ENCODE results near the gene PKIB. TPM values are rescaled to one million over a fixed set of nuclear protein-coding genes. Genes with fewer than 3 reads are reported as not detected.

PKIB gene
- total and polyA plus RNA-seq, 4 donors: 1.4 to 14.4 (median 2.1) TPM

- 46 to 48% methylated on average over 1 of the region's 1 CpG for WGBS, 2 donors
- Histone ChIP-seq H3K27ac (ENCODE audit: low read depth in 1 of 2, low read length in 2 of 2) (no peak overlapping the region), H3K9me3 (ENCODE audit: control insufficient read depth, low read length) (no peaks in the 10 kb centered on the region), H3K36me3 (ENCODE audit: control insufficient read depth in 1 of 2, insufficient read depth in 2 of 2, low read length in 1 of 2) (no peaks in the 10 kb centered on the region), H3K27me3 (ENCODE audit: control insufficient read depth in 1 of 2, insufficient read depth in 2 of 2, low read length in 1 of 2) (no peaks in the 10 kb centered on the region), H3K4me1 (ENCODE audit: control insufficient read depth in 1 of 2, insufficient read depth in 2 of 2, low read length in 2 of 2) (no peaks in the 10 kb centered on the region), H3K4me3 (ENCODE audit: low read length in 2 of 2) (no peak overlapping the region)
- intact Hi-C loops (cut with DNase I): no loop called here
- DNase-seq (no peak), ATAC-seq (ENCODE audit: low FRiP score) (no peak)
These were observed 4.1 kb downstream of the PKIB start for GRCh38 chr6:122614303-122614702.

GRCh38 chr6:122615409-122615808 lies 5.2 kb downstream of the PKIB start:
- H3K36me3 ChIP-seq (ENCODE audit: control insufficient read depth in 1 of 2, insufficient read depth in 2 of 2, low read length in 1 of 2): no peaks in the 10 kb centered on the region
- H3K4me1 ChIP-seq (ENCODE audit: control insufficient read depth in 1 of 2, insufficient read depth in 2 of 2, low read length in 2 of 2): no peaks in the 10 kb centered on the region
- H3K27me3 ChIP-seq (ENCODE audit: control insufficient read depth in 1 of 2, insufficient read depth in 2 of 2, low read length in 1 of 2): no peaks in the 10 kb centered on the region
- DNase-seq: no peak
- H3K9me3 ChIP-seq (ENCODE audit: control insufficient read depth, low read length): no peaks in the 10 kb centered on the region
- intact Hi-C loops (cut with DNase I): no loop called here
- WGBS, 2 donors: 76 to 82% methylated on average over 2 of the region's 2 CpGs
- no peak for ATAC-seq (ENCODE audit: low FRiP score)
- no peak overlapping the region for H3K27ac ChIP-seq (ENCODE audit: low read depth in 1 of 2, low read length in 2 of 2)
- H3K4me3 ChIP-seq (ENCODE audit: low read length in 2 of 2): no peak overlapping the region

GRCh38 chr6:122616877-122617276 lies 6.7 kb downstream of the PKIB start:
- Histone ChIP-seq H3K9me3 (ENCODE audit: control insufficient read depth, low read length) (no peaks in the 10 kb centered on the region), H3K27ac (ENCODE audit: low read depth in 1 of 2, low read length in 2 of 2) (no peak overlapping the region), H3K36me3 (ENCODE audit: control insufficient read depth in 1 of 2, insufficient read depth in 2 of 2, low read length in 1 of 2) (no peaks in the 10 kb centered on the region), H3K4me3 (ENCODE audit: low read length in 2 of 2) (no peak overlapping the region), H3K4me1 (ENCODE audit: control insufficient read depth in 1 of 2, insufficient read depth in 2 of 2, low read length in 2 of 2) (no peaks in the 10 kb centered on the region), H3K27me3 (ENCODE audit: control insufficient read depth in 1 of 2, insufficient read depth in 2 of 2, low read length in 1 of 2) (no peaks in the 10 kb centered on the region)
- DNase-seq: no peak
- 62 to 69% methylated on average over 3 of the region's 3 CpGs for WGBS, 2 donors
- intact Hi-C loops (cut with DNase I): no loop called here
- ATAC-seq (ENCODE audit: low FRiP score): no peak

- ATAC-seq (ENCODE audit: low FRiP score) (no peak), DNase-seq (no peak)
- no peak overlapping the region for H3K27ac ChIP-seq (ENCODE audit: low read depth in 1 of 2, low read length in 2 of 2)
- H3K36me3 ChIP-seq (ENCODE audit: control insufficient read depth in 1 of 2, insufficient read depth in 2 of 2, low read length in 1 of 2): no peaks in the 10 kb centered on the region
- WGBS, 2 donors: 64 to 65% methylated on average over 2 of the region's 2 CpGs
- no peak overlapping the region for H3K4me3 ChIP-seq (ENCODE audit: low read length in 2 of 2)
- H3K9me3 ChIP-seq (ENCODE audit: control insufficient read depth, low read length): no peaks in the 10 kb centered on the region
- no peaks in the 10 kb centered on the region for H3K4me1 ChIP-seq (ENCODE audit: control insufficient read depth in 1 of 2, insufficient read depth in 2 of 2, low read length in 2 of 2)
- no peaks in the 10 kb centered on the region for H3K27me3 ChIP-seq (ENCODE audit: control insufficient read depth in 1 of 2, insufficient read depth in 2 of 2, low read length in 1 of 2)
- intact Hi-C loops (cut with DNase I): no loop called here
These were observed 9.1 kb downstream of the PKIB start for GRCh38 chr6:122619309-122619708.

GRCh38 chr6:122620428-122620827 lies 10.2 kb downstream of the PKIB start:
- Histone ChIP-seq H3K4me1 (ENCODE audit: control insufficient read depth in 1 of 2, insufficient read depth in 2 of 2, low read length in 2 of 2) (no peaks in the 10 kb centered on the region), H3K9me3 (ENCODE audit: control insufficient read depth, low read length) (no peaks in the 10 kb centered on the region), H3K4me3 (ENCODE audit: low read length in 2 of 2) (no peak overlapping the region), H3K27ac (ENCODE audit: low read depth in 1 of 2, low read length in 2 of 2) (no peak overlapping the region), H3K27me3 (ENCODE audit: control insufficient read depth in 1 of 2, insufficient read depth in 2 of 2, low read length in 1 of 2) (no peaks in the 10 kb centered on the region), H3K36me3 (ENCODE audit: control insufficient read depth in 1 of 2, insufficient read depth in 2 of 2, low read length in 1 of 2) (no peaks in the 10 kb centered on the region)
- 76 to 86% methylated on average over 3 of the region's 3 CpGs for WGBS, 2 donors
- DNase-seq (no peak), ATAC-seq (ENCODE audit: low FRiP score) (no peak)
- intact Hi-C loops (cut with DNase I): no loop called here

- no peak for DNase-seq
- Histone ChIP-seq H3K27ac (ENCODE audit: low read depth in 1 of 2, low read length in 2 of 2) (no peak overlapping the region), H3K36me3 (ENCODE audit: control insufficient read depth in 1 of 2, insufficient read depth in 2 of 2, low read length in 1 of 2) (no peaks in the 10 kb centered on the region), H3K4me3 (ENCODE audit: low read length in 2 of 2) (no peak overlapping the region), H3K9me3 (ENCODE audit: control insufficient read depth, low read length) (no peaks in the 10 kb centered on the region), H3K4me1 (ENCODE audit: control insufficient read depth in 1 of 2, insufficient read depth in 2 of 2, low read length in 2 of 2) (no peaks in the 10 kb centered on the region), H3K27me3 (ENCODE audit: control insufficient read depth in 1 of 2, insufficient read depth in 2 of 2, low read length in 1 of 2) (no peaks in the 10 kb centered on the region)
- intact Hi-C loops (cut with DNase I): no loop called here
- no peak for ATAC-seq (ENCODE audit: low FRiP score)
- 75 to 76% methylated on average over 3 of the region's 3 CpGs for WGBS, 2 donors
These were observed 10.7 kb downstream of the PKIB start for GRCh38 chr6:122620902-122621301.

- WGBS, 2 donors: 54 to 61% methylated on average over 2 of the region's 2 CpGs
- Histone ChIP-seq H3K9me3 (ENCODE audit: control insufficient read depth, low read length) (no peaks in the 10 kb centered on the region), H3K27me3 (ENCODE audit: control insufficient read depth in 1 of 2, insufficient read depth in 2 of 2, low read length in 1 of 2) (no peaks in the 10 kb centered on the region), H3K4me1 (ENCODE audit: control insufficient read depth in 1 of 2, insufficient read depth in 2 of 2, low read length in 2 of 2) (no peaks in the 10 kb centered on the region), H3K4me3 (ENCODE audit: low read length in 2 of 2) (no peak overlapping the region), H3K27ac (ENCODE audit: low read depth in 1 of 2, low read length in 2 of 2) (no peak overlapping the region), H3K36me3 (ENCODE audit: control insufficient read depth in 1 of 2, insufficient read depth in 2 of 2, low read length in 1 of 2) (no peaks in the 10 kb centered on the region)
- intact Hi-C loops (cut with DNase I): no loop called here
- ATAC-seq (ENCODE audit: low FRiP score) (no peak), DNase-seq (no peak)
These were observed 11.4 kb downstream of the PKIB start for GRCh38 chr6:122621638-122622037.

- H3K36me3 ChIP-seq (ENCODE audit: control insufficient read depth in 1 of 2, insufficient read depth in 2 of 2, low read length in 1 of 2): no peaks in the 10 kb centered on the region
- no peak overlapping the region for H3K4me3 ChIP-seq (ENCODE audit: low read length in 2 of 2)
- intact Hi-C loops (cut with DNase I): no loop called here
- ATAC-seq (ENCODE audit: low FRiP score): no peak
- no peaks in the 10 kb centered on the region for H3K27me3 ChIP-seq (ENCODE audit: control insufficient read depth in 1 of 2, insufficient read depth in 2 of 2, low read length in 1 of 2)
- no peaks in the 10 kb centered on the region for H3K9me3 ChIP-seq (ENCODE audit: control insufficient read depth, low read length)
- no peak for DNase-seq
- no peak overlapping the region for H3K27ac ChIP-seq (ENCODE audit: low read depth in 1 of 2, low read length in 2 of 2)
- WGBS, 2 donors: 22 to 38% methylated on average over 4 of the region's 4 CpGs
- no peaks in the 10 kb centered on the region for H3K4me1 ChIP-seq (ENCODE audit: control insufficient read depth in 1 of 2, insufficient read depth in 2 of 2, low read length in 2 of 2)
These were observed 12.3 kb downstream of the PKIB start for GRCh38 chr6:122622479-122622878.

GRCh38 chr6:122623279-122623678 lies 13.1 kb downstream of the PKIB start:
- Histone ChIP-seq H3K27me3 (ENCODE audit: control insufficient read depth in 1 of 2, insufficient read depth in 2 of 2, low read length in 1 of 2) (no peaks in the 10 kb centered on the region), H3K4me1 (ENCODE audit: control insufficient read depth in 1 of 2, insufficient read depth in 2 of 2, low read length in 2 of 2) (no peaks in the 10 kb centered on the region), H3K9me3 (ENCODE audit: control insufficient read depth, low read length) (no peaks in the 10 kb centered on the region), H3K4me3 (ENCODE audit: low read length in 2 of 2) (no peak overlapping the region), H3K27ac (ENCODE audit: low read depth in 1 of 2, low read length in 2 of 2) (no peak overlapping the region), H3K36me3 (ENCODE audit: control insufficient read depth in 1 of 2, insufficient read depth in 2 of 2, low read length in 1 of 2) (no peaks in the 10 kb centered on the region)
- DNase-seq (no peak), ATAC-seq (ENCODE audit: low FRiP score) (no peak)
- intact Hi-C loops (cut with DNase I): no loop called here

Data from aorta (tissue), 5 donors.